ENCODE measurements around the gene PLCB2. TPM values are rescaled to one million over a fixed set of nuclear protein-coding genes. Genes with fewer than 3 reads are reported as not detected.

PLCB2 gene
- total RNA-seq, 2 donors from 2014 or later, result 1.9 to 8.4 TPM

- no peak overlapping the region for H3K27ac ChIP-seq
- H3K36me3 ChIP-seq, result no peaks in the 10 kb centered on the region
- H3K27me3 ChIP-seq, result no peaks in the 10 kb centered on the region
- H3K4me3 ChIP-seq, result no peak overlapping the region
- no peak for DNase-seq (ENCODE audit: low spot score)
- no peaks in the 10 kb centered on the region for H3K9me3 ChIP-seq
- no peak for TF ChIP-seq CTCF (IDR thresholded peaks at IDR 0.05)
- H3K4me1 ChIP-seq, result peaks cover 0 to 9% of the 10 kb centered on the region in 2 donors
Observed at GRCh38 chr15:40258544-40258943, 49.2 kb downstream of the PLCB2 start.

GRCh38 chr15:40257656-40258450, 49.9 kb downstream of the PLCB2 start:
- TF ChIP-seq CTCF (IDR thresholded peaks at IDR 0.05), result no peak
- no peak for DNase-seq (ENCODE audit: low spot score)
- H3K4me3 ChIP-seq, result no peak overlapping the region

GRCh38 chr15:40256638-40257235, 51.0 kb downstream of the PLCB2 start:
- Histone ChIP-seq H3K36me3 (no peaks in the 10 kb centered on the region), H3K4me3 (no peak overlapping the region), H3K27ac (no peak overlapping the region), H3K4me1 (peaks cover 0 to 23% of the 10 kb centered on the region in 2 donors), H3K27me3 (no peaks in the 10 kb centered on the region), H3K9me3 (no peaks in the 10 kb centered on the region)
- DNase-seq (ENCODE audit: low spot score), result no peak
- TF ChIP-seq CTCF (IDR thresholded peaks at IDR 0.05), result no peak

More at GRCh38 chr15:40257656-40258450, 49.9 kb downstream of the PLCB2 start:
- no peaks in the 10 kb centered on the region for H3K27me3 ChIP-seq
- no peaks in the 10 kb centered on the region for H3K9me3 ChIP-seq
- H3K4me1 ChIP-seq, result peaks cover 0 to 12% of the 10 kb centered on the region in 2 donors
- no peaks in the 10 kb centered on the region for H3K36me3 ChIP-seq
- no peak overlapping the region for H3K27ac ChIP-seq

GRCh38 chr15:40255033-40255432, 52.7 kb downstream of the PLCB2 start:
- no peaks in the 10 kb centered on the region for H3K9me3 ChIP-seq
- H3K4me1 ChIP-seq, result peaks cover 0 to 35% of the 10 kb centered on the region in 2 donors
- no peak overlapping the region for H3K27ac ChIP-seq
- H3K27me3 ChIP-seq, result no peaks in the 10 kb centered on the region
- H3K36me3 ChIP-seq, result no peaks in the 10 kb centered on the region
- H3K4me3 ChIP-seq, result no peak overlapping the region
- DNase-seq (ENCODE audit: low spot score), result no peak
- no peak for TF ChIP-seq CTCF (IDR thresholded peaks at IDR 0.05)

GRCh38 chr15:40254452-40254851, 53.3 kb downstream of the PLCB2 start:
- H3K27me3 ChIP-seq, result no peaks in the 10 kb centered on the region
- H3K4me3 ChIP-seq, result no peak overlapping the region
- no peak for DNase-seq (ENCODE audit: low spot score)
- no peaks in the 10 kb centered on the region for H3K36me3 ChIP-seq
- no peak overlapping the region for H3K27ac ChIP-seq
- no peaks in the 10 kb centered on the region for H3K9me3 ChIP-seq
- peaks cover 0 to 40% of the 10 kb centered on the region in 2 donors for H3K4me1 ChIP-seq
- no peak for TF ChIP-seq CTCF (IDR thresholded peaks at IDR 0.05)

Measured in right atrium auricular region (tissue), 2 donors.